OCI-LY1 (cell line): ENCODE measurements around the gene ANKRD42.

Experiments
- H2AFZ ChIP-seq: fragments of 200-600 bp; sonication (generic), shearing (Covaris generic); 2 replicates; pipeline ENCODE4 v1.6.0; 2014; ENCODE audit warnings: antibody characterized with exemption, mild to moderate bottlenecking, low read length
- H3F3A ChIP-seq: fragments of 200-600 bp; sonication (generic), shearing (Covaris generic); 2 replicates; pipeline ENCODE4 v1.6.0; 2014; ENCODE audit warnings: mild to moderate bottlenecking, antibody characterized with exemption, low read length, moderate library complexity; ENCODE audit not compliant: insufficient read depth
- H3K27ac ChIP-seq: fragments of 200-600 bp; sonication (generic); 2 replicates; pipeline ENCODE4 v1.5.1; 2014; ENCODE audit warnings: low read length, mixed run types, mild to moderate bottlenecking, low read depth; ENCODE audit not compliant: poor library complexity, severe bottlenecking
- H3K27me3 ChIP-seq: fragments of 200-600 bp; sonication (generic); 2 replicates; pipeline ENCODE4 v1.6.0; 2014; ENCODE audit warnings: antibody characterized with exemption, mild to moderate bottlenecking, low read length, moderate library complexity; ENCODE audit not compliant: insufficient read depth
- H3K36me3 ChIP-seq: fragments of 200-600 bp; sonication (generic); 2 replicates; pipeline ENCODE4 v1.6.1; 2014; ENCODE audit warnings: mild to moderate bottlenecking, antibody characterized with exemption, low read length, moderate library complexity, mixed read lengths; ENCODE audit not compliant: insufficient read depth
- H3K4me1 ChIP-seq: fragments of 200-600 bp; sonication (generic); 2 replicates; pipeline ENCODE4 v1.5.1; 2014; ENCODE audit warnings: mild to moderate bottlenecking, low read length, moderate library complexity; ENCODE audit not compliant: insufficient read depth, severe bottlenecking
- H3K4me2 ChIP-seq: fragments of 200-600 bp; sonication (generic), shearing (Covaris generic); 2 replicates; pipeline ENCODE4 v1.6.1; 2014; ENCODE audit warnings: low read length
- H3K4me3 ChIP-seq: fragments of 200-600 bp; sonication (generic); 2 replicates; pipeline ENCODE4 v1.5.1; 2014; ENCODE audit warnings: low read length, low read depth, mild to moderate bottlenecking, mixed read lengths; ENCODE audit not compliant: poor library complexity, severe bottlenecking
- H3K79me2 ChIP-seq: fragments of 200-600 bp; shearing (Covaris generic); 2 replicates; pipeline ENCODE4 v1.6.1; 2016; ENCODE audit warnings: mixed run types, low read length, mixed read lengths; ENCODE audit not compliant: insufficient read depth
- H3K9ac ChIP-seq: fragments of 200-600 bp; sonication (generic), shearing (Covaris generic); 2 replicates; pipeline ENCODE4 v1.6.1; 2014; ENCODE audit warnings: mild to moderate bottlenecking, low read length, mixed read lengths
- H3K9me2 ChIP-seq: fragments of 200-600 bp; sonication (generic), shearing (Covaris generic); 2 replicates; pipeline ENCODE4 v1.6.1; 2014; ENCODE audit warnings: low read depth, mild to moderate bottlenecking, low read length, mixed read lengths
- H3K9me3 ChIP-seq: fragments of 200-600 bp; shearing (Covaris generic); 2 replicates; pipeline ENCODE4 v1.6.1; 2014; ENCODE audit warnings: low read length, mixed read lengths
- H4K20me1 ChIP-seq: fragments of 200-600 bp; sonication (generic), shearing (Covaris generic); 2 replicates; pipeline ENCODE4 v1.6.0; 2016; ENCODE audit warnings: mild to moderate bottlenecking, low read length; ENCODE audit not compliant: insufficient read depth
- CTCF ChIP-seq: fragments of 200-600 bp; sonication (generic), shearing (Covaris generic); IDR thresholded peaks from 2 replicates; pipeline ENCODE4 v1.5.1; 2017; ENCODE audit warnings: mild to moderate bottlenecking, antibody characterized with exemption, low read length, moderate library complexity, mixed read lengths
- EZH2 ChIP-seq: fragments of 200-600 bp; sonication (generic), shearing (Covaris generic); IDR thresholded peaks from 2 replicates; pipeline ENCODE4 v1.8.0; 2017; ENCODE audit warnings: borderline replicate concordance, mixed run types, mild to moderate bottlenecking, antibody characterized with exemption, low read length, moderate library complexity, mixed read lengths

Gene ANKRD42

DNA sequence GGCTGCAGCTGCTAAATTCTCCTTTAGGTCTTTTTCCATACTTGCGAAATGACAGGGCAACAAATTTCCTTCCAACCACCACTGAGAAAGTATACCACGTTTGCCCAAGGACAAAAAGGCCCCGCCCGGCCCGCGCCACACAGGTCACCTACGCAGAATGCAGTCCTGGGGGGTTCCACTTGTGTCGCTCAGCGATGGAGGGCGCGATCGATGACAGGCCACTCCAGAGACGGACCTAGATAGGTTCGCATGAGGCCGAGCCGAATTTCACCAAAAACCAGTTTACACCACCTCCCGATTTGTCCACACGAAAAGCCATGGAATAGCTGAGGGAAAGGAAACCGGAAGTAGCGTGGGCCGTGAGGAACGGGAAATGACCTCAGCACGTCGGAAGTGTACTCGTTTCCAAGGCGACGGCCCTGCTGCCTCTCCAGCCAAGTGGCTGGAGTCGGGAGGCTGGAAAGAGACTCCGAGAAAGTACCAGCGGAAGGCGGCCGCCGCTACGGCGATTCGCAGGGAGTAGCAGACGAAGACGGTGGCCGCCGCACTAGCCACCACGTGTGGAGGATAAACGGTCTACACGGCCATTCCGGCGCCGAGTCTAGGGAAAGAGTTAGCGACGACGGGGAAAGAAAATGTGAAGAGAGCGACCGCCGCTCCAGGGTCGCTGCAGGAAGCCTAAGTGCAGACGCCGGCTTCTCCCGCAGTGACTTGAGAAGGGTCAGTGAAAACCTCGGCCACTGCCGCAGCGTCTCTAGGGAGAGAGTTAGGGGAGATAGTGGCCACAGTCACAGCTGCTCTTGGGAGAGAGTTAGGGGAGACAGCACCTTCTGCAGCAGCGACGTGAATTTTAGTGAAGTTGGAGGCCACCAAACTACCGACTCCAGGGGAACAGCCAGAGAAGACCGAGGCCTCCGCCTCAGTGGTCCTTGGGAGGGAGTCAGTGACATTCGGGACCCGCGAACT is at the start of gene ANKRD42:
ANKRD42 (plus strand) TSS at position 398 of the 966 bp plus-strand sequence. CDS start 959 bp downstream, outside the sequence.
- Histone ChIP-seq H3K36me3 (peaks cover 6% of the 10 kb centered on the region; the same call in 1 of the 2 replicates), H3K4me3 (peak within 1 kb of the TSS; percentile 77), H2AFZ (peak within 1 kb of the TSS; percentile 27), H3K27ac (peak within 1 kb of the TSS; percentile 11), H3K9ac (peak within 1 kb of the TSS; percentile 70), H3K9me3 (no peaks in the 10 kb centered on the region), H3K9me2 (no peaks in the 10 kb centered on the region), H3K79me2 (peaks cover 11% of the 10 kb centered on the region), H3K4me1 (peaks cover 27% of the 10 kb centered on the region), H3K4me2 (peak within 1 kb of the TSS; percentile 82), H3F3A (0 out of 2 replicates have a peak, but pooled peaks cover 2% of the 10 kb centered on the region), H4K20me1 (no peaks in the 10 kb centered on the region), H3K27me3 (no peaks in the 10 kb centered on the region)
- TF ChIP-seq EZH2 (no peak), CTCF (no peak)

- H3K9me2 ChIP-seq, result no peaks in the 10 kb centered on the region
- H3K79me2 ChIP-seq, result no peaks in the 10 kb centered on the region
- 0 out of 2 replicates have a peak overlapping the region, but pooled peaks have one; percentile 1 for H3K4me2 ChIP-seq
- H4K20me1 ChIP-seq, result no peaks in the 10 kb centered on the region
- H3K4me1 ChIP-seq, result peaks cover 27% of the 10 kb centered on the region
- TF ChIP-seq CTCF (no peak), EZH2 (no peak)
- H3K4me3 ChIP-seq, result no peak overlapping the region
- no peak overlapping the region for H3K27ac ChIP-seq
- 0 out of 2 replicates have a peak overlapping the region, but pooled peaks have one; percentile 21 for H2AFZ ChIP-seq
- no peaks in the 10 kb centered on the region for H3F3A ChIP-seq
- H3K27me3 ChIP-seq, result no peaks in the 10 kb centered on the region
- H3K9ac ChIP-seq, result no peak overlapping the region
- H3K36me3 ChIP-seq, result no peaks in the 10 kb centered on the region
- H3K9me3 ChIP-seq, result no peaks in the 10 kb centered on the region
These were observed 45.6 kb upstream of the ANKRD42 start for GRCh38 chr11:83147895-83148294.

DNA sequence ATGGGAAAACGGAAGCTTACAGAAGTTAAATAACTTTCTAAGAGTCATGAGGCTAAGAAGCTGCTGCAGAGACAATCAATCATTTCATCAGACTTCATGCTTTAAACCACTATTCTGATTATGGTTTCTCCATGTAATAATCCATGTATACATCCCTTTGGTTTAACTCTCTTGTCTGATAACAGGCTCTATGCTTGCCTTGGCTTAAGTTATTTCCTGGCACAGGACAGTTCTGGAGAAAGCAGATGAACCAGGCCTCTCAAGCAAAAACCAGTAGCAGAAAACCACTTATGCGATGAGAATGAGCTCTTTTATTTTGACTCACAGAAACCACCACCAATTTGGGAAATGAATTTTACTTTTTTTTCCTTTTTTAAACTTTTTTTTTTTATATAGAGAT is 43.1 kb upstream of the ANKRD42 start:
- H3K4me1 ChIP-seq, result peaks cover 37% of the 10 kb centered on the region

More for the DNA sequence above, 43.1 kb upstream of the ANKRD42 start:
- TF ChIP-seq EZH2, result no peak
- TF ChIP-seq CTCF, result no peak
- H3K36me3 ChIP-seq, result no peaks in the 10 kb centered on the region
- H2AFZ ChIP-seq, result no peak overlapping the region
- H4K20me1 ChIP-seq, result no peaks in the 10 kb centered on the region
- H3K9me2 ChIP-seq, result no peaks in the 10 kb centered on the region
- no peak overlapping the region for H3K27ac ChIP-seq
- no peak overlapping the region for H3K4me2 ChIP-seq
- H3K9ac ChIP-seq, result no peak overlapping the region
- H3K79me2 ChIP-seq, result no peaks in the 10 kb centered on the region
- H3K27me3 ChIP-seq, result no peaks in the 10 kb centered on the region
- no peak overlapping the region for H3K4me3 ChIP-seq
- H3F3A ChIP-seq, result no peaks in the 10 kb centered on the region; the same call in 1 of the 2 replicates
- H3K9me3 ChIP-seq, result no peaks in the 10 kb centered on the region
